Fibroblast of lung (primary cell): Measurements from ENCODE around the gene PCSK1.

Experiments used
- EZH2 ChIP-seq: IDR thresholded peaks from 2 replicates; pipeline ENCODE4 v1.5.1; 2012; ENCODE audit warnings: low read length, control low read depth, mild to moderate bottlenecking; ENCODE audit errors: missing control alignments
- TF ChIP-seq, protein P1 (sequence below), 2 donors: IDR thresholded peaks in 1 of 2; conservative IDR thresholded peaks in 1 of 2; 1 replicate in 1 of 2; 2 replicates in 1 of 2; pipeline ENCODE4 v1.5.1; 2011 to 2012; ENCODE audit warnings: low read length in 2 of 2, control low read depth in 1 of 2, inconsistent platforms in 1 of 2, low read depth in 1 of 2, mild to moderate bottlenecking in 1 of 2

- TF ChIP-seq, protein P1, sequence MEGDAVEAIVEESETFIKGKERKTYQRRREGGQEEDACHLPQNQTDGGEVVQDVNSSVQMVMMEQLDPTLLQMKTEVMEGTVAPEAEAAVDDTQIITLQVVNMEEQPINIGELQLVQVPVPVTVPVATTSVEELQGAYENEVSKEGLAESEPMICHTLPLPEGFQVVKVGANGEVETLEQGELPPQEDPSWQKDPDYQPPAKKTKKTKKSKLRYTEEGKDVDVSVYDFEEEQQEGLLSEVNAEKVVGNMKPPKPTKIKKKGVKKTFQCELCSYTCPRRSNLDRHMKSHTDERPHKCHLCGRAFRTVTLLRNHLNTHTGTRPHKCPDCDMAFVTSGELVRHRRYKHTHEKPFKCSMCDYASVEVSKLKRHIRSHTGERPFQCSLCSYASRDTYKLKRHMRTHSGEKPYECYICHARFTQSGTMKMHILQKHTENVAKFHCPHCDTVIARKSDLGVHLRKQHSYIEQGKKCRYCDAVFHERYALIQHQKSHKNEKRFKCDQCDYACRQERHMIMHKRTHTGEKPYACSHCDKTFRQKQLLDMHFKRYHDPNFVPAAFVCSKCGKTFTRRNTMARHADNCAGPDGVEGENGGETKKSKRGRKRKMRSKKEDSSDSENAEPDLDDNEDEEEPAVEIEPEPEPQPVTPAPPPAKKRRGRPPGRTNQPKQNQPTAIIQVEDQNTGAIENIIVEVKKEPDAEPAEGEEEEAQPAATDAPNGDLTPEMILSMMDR (conservative IDR thresholded peaks at IDR 0.05 in 1 of 2, IDR thresholded peaks at IDR 0.05 in 1 of 2; ENCODE audit: low read depth in 1 of 2, low read length in 2 of 2), result peak; percentile 54 to 59
- no peak for TF ChIP-seq EZH2
These were observed 88.1 kb downstream of the PCSK1 start for GRCh38 chr5:96344678-96345577.
